ENCODE measurements around the gene TBC1D9.

The TBC1D9 gene

DNA sequence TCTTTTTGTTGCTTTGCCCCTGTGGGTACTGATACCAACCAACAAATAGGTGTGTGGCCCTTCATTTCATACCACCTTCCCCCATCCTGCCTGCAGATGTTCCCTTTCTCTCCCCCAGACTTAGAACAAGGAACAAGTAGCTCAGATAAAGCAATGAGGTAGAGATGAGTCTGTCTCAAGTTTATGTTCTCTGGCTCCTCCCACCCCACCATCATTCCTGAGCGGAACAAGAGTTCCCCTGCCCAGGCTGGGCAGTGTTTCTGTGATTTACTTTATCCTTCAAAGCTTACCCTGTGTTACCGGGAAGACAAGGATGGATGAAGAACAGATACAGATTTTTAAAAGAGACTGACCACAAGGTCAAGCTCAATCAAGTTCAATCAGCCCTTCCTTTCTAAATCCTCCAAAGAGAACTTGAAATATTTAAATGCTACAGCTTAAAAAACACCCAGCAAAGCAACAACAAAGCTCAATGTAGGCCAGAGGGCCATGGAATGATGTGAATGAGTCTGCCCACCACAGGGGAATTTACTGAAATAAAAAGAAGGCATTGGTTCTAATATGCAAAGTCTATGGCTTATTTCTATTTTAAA, 107.4 kb downstream of the TBC1D9 start:
- FAIRE-seq (no peak), DNase-seq (ENCODE audit: insufficient read length, low spot score) (no peak)
- TF ChIP-seq POLR2AphosphoS5 (IDR thresholded peaks at IDR 0.05; ENCODE audit: low read depth, low read length), result no peak
- TF ChIP-seq PAX5 (IDR thresholded peaks at IDR 0.05; ENCODE audit: insufficient read depth, low read length, severe bottlenecking), result no peak
- TF ChIP-seq TAF1 (IDR thresholded peaks at IDR 0.05; ENCODE audit: low read depth, low read length), result no peak
- TF ChIP-seq SPI1 (IDR thresholded peaks at IDR 0.05; ENCODE audit: low read depth, low read length), result no peak
- TF ChIP-seq POU2F2 (IDR thresholded peaks at IDR 0.05; ENCODE audit: low read depth, low read length), result no peak
- no peak for TF ChIP-seq POLR2A (IDR thresholded peaks at IDR 0.05; ENCODE audit: low read depth, low read length)

DNA sequence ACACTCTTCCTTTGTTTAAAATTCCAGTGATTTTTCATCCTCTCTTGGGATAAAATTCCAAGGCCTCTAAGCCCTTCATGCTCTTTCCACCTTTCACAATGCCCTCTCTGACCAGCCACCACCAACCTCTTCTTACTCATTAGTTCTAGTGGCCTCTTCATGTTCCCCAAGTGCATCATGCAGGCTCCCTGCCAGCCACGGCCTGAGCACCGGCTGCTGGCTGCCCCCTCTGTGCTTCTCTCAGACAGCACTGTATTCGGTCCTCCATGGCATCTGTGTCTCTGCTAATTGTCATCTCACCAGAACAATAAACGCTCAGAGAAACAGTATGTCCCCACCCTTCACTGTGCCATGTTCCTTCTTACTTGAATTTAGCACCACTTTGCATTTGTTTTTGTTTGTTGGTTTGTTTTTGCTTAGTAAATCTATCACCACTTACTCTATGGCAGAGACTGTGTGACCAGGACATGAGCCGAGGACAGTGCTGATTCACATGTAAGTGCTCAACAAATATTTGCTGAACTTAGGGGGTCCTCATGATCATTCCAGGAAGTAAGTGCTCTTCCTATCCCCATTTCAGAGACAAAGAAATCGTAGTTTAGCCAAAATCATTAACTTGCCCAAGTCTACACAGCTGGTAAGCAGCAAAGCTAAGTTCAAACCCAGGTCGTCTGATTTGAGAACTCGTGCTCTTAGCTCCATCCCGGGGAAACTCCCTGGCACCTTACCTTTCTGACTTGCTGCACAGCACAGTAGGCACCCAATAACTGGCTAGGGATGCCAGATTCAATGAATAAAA, 110.4 kb downstream of the TBC1D9 start:
- TF ChIP-seq TAF1 (IDR thresholded peaks at IDR 0.05; ENCODE audit: low read depth, low read length) (no peak), PAX5 (IDR thresholded peaks at IDR 0.05; ENCODE audit: insufficient read depth, low read length, severe bottlenecking) (no peak), SPI1 (IDR thresholded peaks at IDR 0.05; ENCODE audit: low read depth, low read length) (no peak), POU2F2 (IDR thresholded peaks at IDR 0.05; ENCODE audit: low read depth, low read length) (no peak), POLR2A (IDR thresholded peaks at IDR 0.05; ENCODE audit: low read depth, low read length) (no peak), POLR2AphosphoS5 (IDR thresholded peaks at IDR 0.05; ENCODE audit: low read depth, low read length) (no peak)
- FAIRE-seq (no peak), DNase-seq (ENCODE audit: insufficient read length, low spot score) (no peak)

DNA sequence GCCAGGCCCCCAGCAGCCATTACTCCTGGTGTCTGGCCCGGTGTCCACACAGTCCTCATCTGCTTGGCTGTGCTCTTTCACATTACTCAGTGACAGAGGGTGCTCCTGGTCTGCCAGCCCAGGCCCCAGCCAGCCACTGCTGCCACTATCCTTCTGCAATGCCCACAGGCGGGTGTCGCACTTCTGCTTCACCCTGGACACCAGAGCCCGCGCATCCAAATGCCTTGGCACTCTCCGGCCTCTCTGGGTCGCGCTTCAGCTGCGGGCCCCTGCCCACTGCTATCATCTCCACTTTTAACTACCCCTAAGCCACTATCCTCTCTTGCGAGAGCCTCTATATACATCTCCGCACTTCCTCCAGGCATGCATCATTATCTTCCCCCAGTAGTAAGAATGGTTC, 111.0 kb downstream of the TBC1D9 start:
- TF ChIP-seq POLR2AphosphoS5 (IDR thresholded peaks at IDR 0.05; ENCODE audit: low read depth, low read length) (no peak), SPI1 (IDR thresholded peaks at IDR 0.05; ENCODE audit: low read depth, low read length) (no peak), PAX5 (IDR thresholded peaks at IDR 0.05; ENCODE audit: insufficient read depth, low read length, severe bottlenecking) (no peak), TAF1 (IDR thresholded peaks at IDR 0.05; ENCODE audit: low read depth, low read length) (no peak), POLR2A (IDR thresholded peaks at IDR 0.05; ENCODE audit: low read depth, low read length) (no peak), POU2F2 (IDR thresholded peaks at IDR 0.05; ENCODE audit: low read depth, low read length) (no peak)
- FAIRE-seq, result no peak

DNA sequence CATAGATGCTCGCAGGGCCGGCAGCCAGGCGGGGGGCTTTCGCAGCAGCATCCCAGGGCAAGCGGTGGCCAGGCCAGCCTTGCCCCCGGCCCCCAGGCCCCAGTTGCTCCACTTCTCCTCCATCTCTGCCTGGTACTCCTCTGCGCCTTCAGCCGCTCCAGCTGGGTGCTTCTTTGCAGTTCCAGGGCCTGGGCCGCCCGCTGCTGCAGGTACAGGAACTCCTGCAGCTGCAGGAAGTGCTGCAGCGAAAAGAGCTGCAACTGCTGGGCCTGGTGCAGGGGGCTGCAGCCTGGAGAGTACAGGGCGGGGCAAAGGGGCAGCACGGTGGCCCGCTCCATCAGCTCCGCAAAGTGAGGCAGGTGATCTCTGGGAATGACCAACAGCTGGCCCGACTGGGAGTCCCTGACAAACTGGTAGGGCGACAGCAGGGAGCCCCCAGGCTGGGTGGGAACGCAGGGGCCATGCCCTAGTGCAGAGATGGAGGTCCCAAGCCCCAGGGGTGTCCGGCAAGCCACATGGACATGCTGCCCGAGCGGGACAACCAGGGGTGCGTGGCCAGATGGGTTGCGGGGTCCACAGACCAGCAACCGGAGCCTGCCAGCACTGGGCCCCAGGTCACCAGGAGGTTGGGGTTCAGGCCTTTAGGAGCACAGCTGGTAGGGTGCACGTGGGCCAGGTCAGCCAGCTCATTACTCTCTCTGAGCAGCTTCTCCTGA, 111.6 kb downstream of the TBC1D9 start:
- no peak for TF ChIP-seq SPI1 (IDR thresholded peaks at IDR 0.05; ENCODE audit: low read depth, low read length)
- TF ChIP-seq POU2F2 (IDR thresholded peaks at IDR 0.05; ENCODE audit: low read depth, low read length), result no peak
- TF ChIP-seq POLR2AphosphoS5 (IDR thresholded peaks at IDR 0.05; ENCODE audit: low read depth, low read length), result no peak
- TF ChIP-seq PAX5 (IDR thresholded peaks at IDR 0.05; ENCODE audit: insufficient read depth, low read length, severe bottlenecking), result no peak
- no peak for TF ChIP-seq TAF1 (IDR thresholded peaks at IDR 0.05; ENCODE audit: low read depth, low read length)
- TF ChIP-seq POLR2A (IDR thresholded peaks at IDR 0.05; ENCODE audit: low read depth, low read length), result no peak
- DNase-seq (ENCODE audit: insufficient read length, low spot score), result no peak
- FAIRE-seq, result no peak

More for the DNA sequence above, 111.0 kb downstream of the TBC1D9 start:
- DNase-seq (ENCODE audit: insufficient read length, low spot score), result no peak

DNA sequence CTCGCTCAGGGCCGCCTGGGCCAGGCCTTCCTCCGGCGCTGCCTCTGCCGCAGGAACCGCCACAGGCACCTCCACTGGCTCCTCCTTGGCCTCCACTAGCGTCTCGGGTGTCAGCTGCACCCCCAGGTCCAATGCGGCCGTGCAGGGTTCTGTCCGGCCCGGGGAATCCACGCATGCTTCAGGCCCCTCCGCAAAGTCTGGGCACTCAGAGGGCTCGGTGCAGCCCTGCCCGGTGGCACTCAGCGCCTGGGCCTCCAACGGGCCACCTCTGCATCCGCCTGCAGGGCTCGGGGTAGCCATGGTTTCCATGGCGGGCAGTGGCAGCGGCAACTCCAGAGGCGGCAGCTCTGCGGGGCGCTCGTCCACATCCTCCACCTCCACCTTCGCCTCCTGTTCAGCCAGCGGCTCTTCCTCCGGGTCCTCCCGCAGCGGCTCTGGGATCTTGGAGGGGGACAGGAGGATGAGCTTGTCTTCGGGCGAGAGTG, 112.6 kb downstream of the TBC1D9 start:
- no peak for DNase-seq (ENCODE audit: insufficient read length, low spot score)
- FAIRE-seq, result no peak
- no peak for TF ChIP-seq PAX5 (IDR thresholded peaks at IDR 0.05; ENCODE audit: insufficient read depth, low read length, severe bottlenecking)
- no peak for TF ChIP-seq TAF1 (IDR thresholded peaks at IDR 0.05; ENCODE audit: low read depth, low read length)
- TF ChIP-seq POLR2AphosphoS5 (IDR thresholded peaks at IDR 0.05; ENCODE audit: low read depth, low read length), result no peak
- TF ChIP-seq POLR2A (IDR thresholded peaks at IDR 0.05; ENCODE audit: low read depth, low read length), result no peak
- no peak for TF ChIP-seq POU2F2 (IDR thresholded peaks at IDR 0.05; ENCODE audit: low read depth, low read length)
- no peak for TF ChIP-seq SPI1 (IDR thresholded peaks at IDR 0.05; ENCODE audit: low read depth, low read length)

DNA sequence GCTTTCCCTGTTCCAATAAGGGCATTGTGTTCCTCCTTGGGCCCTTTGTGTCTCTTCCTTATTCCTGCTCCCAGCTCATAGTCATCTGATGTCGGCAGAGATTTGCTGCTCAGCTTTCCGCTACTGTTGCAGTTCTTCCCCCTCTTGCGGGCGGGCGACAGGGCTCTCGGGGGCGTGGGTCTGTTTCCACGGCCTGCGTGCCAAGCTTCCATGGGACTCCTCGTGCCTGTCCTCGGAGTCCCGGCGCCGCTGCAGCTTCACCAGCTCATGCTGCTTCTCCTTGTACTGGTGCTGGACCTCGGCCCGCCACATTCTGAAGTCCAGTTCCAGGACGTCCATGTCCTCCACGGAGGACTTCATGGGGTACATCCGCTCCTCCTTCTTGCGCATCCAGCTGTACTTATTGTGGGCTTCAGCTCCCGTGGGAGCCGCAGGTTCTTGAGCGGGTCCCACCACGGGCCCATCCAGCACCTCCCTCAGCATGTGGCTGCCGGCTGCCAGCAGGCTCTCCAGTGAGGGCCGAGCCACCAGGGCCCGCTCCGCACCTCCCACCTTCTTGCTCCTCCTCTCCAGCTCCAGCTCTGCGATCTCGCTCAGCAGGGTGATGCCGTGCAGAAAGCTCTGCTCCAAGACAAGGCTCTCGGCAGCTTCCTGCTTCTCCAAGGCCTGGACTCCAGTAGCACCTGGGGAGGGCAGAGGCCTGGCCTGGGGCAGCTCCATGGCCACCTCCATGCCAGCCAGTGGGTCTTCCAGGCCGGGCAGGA, 113.3 kb downstream of the TBC1D9 start:
- no peak for DNase-seq (ENCODE audit: insufficient read length, low spot score)
- TF ChIP-seq SPI1 (IDR thresholded peaks at IDR 0.05; ENCODE audit: low read depth, low read length) (no peak), PAX5 (IDR thresholded peaks at IDR 0.05; ENCODE audit: insufficient read depth, low read length, severe bottlenecking) (no peak), POU2F2 (IDR thresholded peaks at IDR 0.05; ENCODE audit: low read depth, low read length) (no peak), TAF1 (IDR thresholded peaks at IDR 0.05; ENCODE audit: low read depth, low read length) (no peak)
- no peak for FAIRE-seq

DNA sequence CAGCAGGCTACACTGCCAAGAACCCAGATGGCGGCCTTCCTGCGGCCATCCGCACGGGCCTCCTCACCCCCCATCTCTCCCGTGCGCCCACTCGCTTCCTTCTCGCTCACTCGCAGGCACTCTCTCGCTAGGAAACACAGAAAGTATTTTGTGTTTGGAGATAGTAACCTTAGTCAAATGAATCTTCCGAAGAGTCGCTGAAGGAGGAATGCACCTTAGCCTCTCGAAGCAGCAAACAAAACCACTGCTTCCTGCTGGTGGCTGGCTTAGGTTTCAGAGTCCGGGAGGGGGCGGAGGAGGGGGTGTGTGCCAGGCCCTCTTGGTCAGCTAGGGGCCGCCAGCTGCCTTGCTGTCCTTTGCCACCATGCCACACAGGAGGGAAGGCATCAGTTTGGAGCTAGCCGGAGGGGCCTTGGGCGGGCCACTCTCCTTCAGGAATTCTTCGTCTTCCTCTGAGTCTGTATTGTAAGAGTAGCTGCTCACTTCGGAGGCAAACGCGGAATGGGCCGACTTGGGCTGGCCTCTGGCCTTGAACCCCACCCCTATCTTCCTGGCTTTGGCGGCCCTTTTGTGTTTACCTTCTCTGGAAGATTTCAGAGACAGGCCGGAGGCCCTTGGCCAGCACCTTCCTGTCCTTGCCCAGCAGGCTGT, 114.3 kb downstream of the TBC1D9 start:
- no peak for DNase-seq (ENCODE audit: insufficient read length, low spot score)
- TF ChIP-seq TAF1 (IDR thresholded peaks at IDR 0.05; ENCODE audit: low read depth, low read length), result no peak
- no peak for TF ChIP-seq PAX5 (IDR thresholded peaks at IDR 0.05; ENCODE audit: insufficient read depth, low read length, severe bottlenecking)
- no peak for TF ChIP-seq SPI1 (IDR thresholded peaks at IDR 0.05; ENCODE audit: low read depth, low read length)
- TF ChIP-seq POU2F2 (IDR thresholded peaks at IDR 0.05; ENCODE audit: low read depth, low read length), result no peak
- TF ChIP-seq POLR2A (IDR thresholded peaks at IDR 0.05; ENCODE audit: low read depth, low read length), result no peak
- no peak for TF ChIP-seq POLR2AphosphoS5 (IDR thresholded peaks at IDR 0.05; ENCODE audit: low read depth, low read length)
- no peak for FAIRE-seq

DNA sequence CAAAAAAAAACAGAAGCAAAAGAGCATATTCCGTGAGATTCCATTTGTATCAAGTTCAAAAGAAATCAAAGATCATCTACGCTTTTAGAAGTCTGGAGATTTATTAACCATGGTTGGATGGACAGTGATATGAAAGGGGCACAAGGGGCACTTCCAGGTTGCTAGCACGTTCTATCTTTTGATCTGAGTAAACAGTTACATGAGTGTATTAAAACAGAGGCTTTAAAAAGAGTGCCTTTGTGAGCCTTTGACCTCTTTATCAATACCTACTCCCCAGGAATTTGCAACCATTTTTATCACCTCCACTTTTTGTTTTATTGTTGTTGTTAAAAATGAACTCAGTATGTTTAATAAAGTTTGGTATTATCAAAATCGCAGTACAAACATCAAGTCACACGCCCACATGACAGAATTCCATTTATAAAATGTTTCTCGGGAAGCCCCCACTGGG, 115.1 kb downstream of the TBC1D9 start:
- TF ChIP-seq SPI1 (IDR thresholded peaks at IDR 0.05; ENCODE audit: low read depth, low read length) (no peak), TAF1 (IDR thresholded peaks at IDR 0.05; ENCODE audit: low read depth, low read length) (no peak), POLR2A (IDR thresholded peaks at IDR 0.05; ENCODE audit: low read depth, low read length) (no peak), POLR2AphosphoS5 (IDR thresholded peaks at IDR 0.05; ENCODE audit: low read depth, low read length) (no peak), POU2F2 (IDR thresholded peaks at IDR 0.05; ENCODE audit: low read depth, low read length) (no peak), PAX5 (IDR thresholded peaks at IDR 0.05; ENCODE audit: insufficient read depth, low read length, severe bottlenecking) (no peak)
- DNase-seq (ENCODE audit: insufficient read length, low spot score) (no peak), FAIRE-seq (no peak)

All from GM12891 (cell line).